Endothelial cell of umbilical vein (primary cell): ENCODE results near the gene GATAD2A. TPM values are rescaled to one million over a fixed set of nuclear protein-coding genes. Genes with fewer than 3 reads are reported as not detected.
A peak's percentile ranks its signal among the peaks of the same experiment; 100 is the strongest.

ENCODE experiments used
- BruUV-seq: library from RNA; stranded (reverse); fragments of 400-500 nt; replicated peaks from 2 replicates; lab custom pipeline; 2021; lab: Mats Ljungman, UMichigan
- CTCF ChIA-PET: fragments of 300-600, 350-600 bp; sonication (Branson Sonifier 250); formaldehyde crosslinking; loops from one replicate; lab custom pipeline; 2021; ENCODE audit warnings: antibody characterized with exemption, inconsistent platforms; lab: Charles Lee
- POLR2A ChIA-PET: fragments of 300-600, 350-600 bp; sonication (Branson Sonifier 250); formaldehyde crosslinking; loops from one replicate; lab custom pipeline; 2021; ENCODE audit warnings: antibody characterized with exemption, inconsistent platforms; lab: Charles Lee
- DNase-seq: peaks from one replicate; pipeline ENCODE4 v3.0.0-alpha.2; 2011; ENCODE audit warnings: low read depth, low spot score
- FAIRE-seq: peaks from 2 replicates; lab custom pipeline; 2011; peaks lifted over from hg19 to GRCh38; lab: Jason Lieb, UNC
- H2AFZ ChIP-seq: 2 replicates; pipeline ENCODE4 v1.6.0; 2012; ENCODE audit warnings: low read depth, low read length, control low read depth, inconsistent platforms
- H3K27ac ChIP-seq: 2 replicates; pipeline ENCODE4 v1.5.1; 2011; ENCODE audit warnings: low read depth, mild to moderate bottlenecking, control low read depth, low read length, moderate library complexity; ENCODE audit not compliant: insufficient read depth
- H3K27me3 ChIP-seq, 2 experiments: 2 replicates each; pipeline versions ENCODE4 v1.6.0 to v1.6.1; 2011; ENCODE audit warnings: low read length in 2 of 2, mixed read lengths in 1 of 2; ENCODE audit not compliant: control insufficient read depth in 2 of 2, insufficient read depth in 2 of 2
- H3K36me3 ChIP-seq, 2 experiments: 2 replicates in 1 of 2; 3 replicates in 1 of 2; pipeline ENCODE4 v1.5.1; 2011; ENCODE audit warnings: low read length in 2 of 2, mild to moderate bottlenecking in 1 of 2, moderate library complexity in 1 of 2; ENCODE audit not compliant: control insufficient read depth in 2 of 2, insufficient read depth in 2 of 2; ENCODE audit errors: extremely low read depth in 1 of 2
- H3K4me1 ChIP-seq: 3 replicates; pipeline ENCODE4 v1.5.1; 2011; ENCODE audit warnings: mild to moderate bottlenecking, low read length; ENCODE audit not compliant: control insufficient read depth, insufficient read depth; ENCODE audit errors: extremely low read depth
- H3K4me2 ChIP-seq: 2 replicates; pipeline ENCODE4 v1.6.1; 2011; ENCODE audit warnings: low read length, control low read depth, mixed read lengths; ENCODE audit not compliant: insufficient read depth
- H3K4me3 ChIP-seq, 3 experiments: fragments of 200-600 bp in 1 of 3; sonication (generic), shearing (Covaris generic) in 1 of 3; replicated peaks in 1 of 3; 2 replicates each; pipeline ENCODE4 v1.5.1; 2011 to 2016; ENCODE audit warnings: control low read depth in 3 of 3, low read length in 3 of 3, mild to moderate bottlenecking in 2 of 3, inconsistent platforms in 1 of 3, low read depth in 1 of 3, moderate library complexity in 1 of 3; ENCODE audit not compliant: insufficient read depth in 1 of 3
- H3K79me2 ChIP-seq: 2 replicates; pipeline ENCODE4 v1.6.0; 2012; ENCODE audit warnings: low read length, inconsistent platforms; ENCODE audit not compliant: control insufficient read depth, insufficient read depth
- H3K9ac ChIP-seq: replicated peaks from 2 replicates; pipeline ENCODE3; 2011; ENCODE audit warnings: low read length, control low read depth; ENCODE audit not compliant: insufficient read depth; ENCODE audit errors: extremely low read depth
- H3K9me1 ChIP-seq: replicated peaks from 3 replicates; pipeline ENCODE4 v1.6.0; 2011; ENCODE audit warnings: mild to moderate bottlenecking, low read length; ENCODE audit not compliant: control insufficient read depth, insufficient read depth; ENCODE audit errors: extremely low read depth
- H3K9me3 ChIP-seq: replicated peaks from 2 replicates; pipeline ENCODE4 v1.5.1; 2012; ENCODE audit warnings: low read length, inconsistent platforms; ENCODE audit not compliant: control insufficient read depth, insufficient read depth
- H4K20me1 ChIP-seq: replicated peaks from 2 replicates; pipeline ENCODE3; 2011; ENCODE audit warnings: mild to moderate bottlenecking, low read length; ENCODE audit not compliant: control insufficient read depth, insufficient read depth; ENCODE audit errors: extremely low read depth
- CTCF ChIP-seq, 2 donors: IDR thresholded peaks; 1 replicate in 1 of 2; 2 replicates in 1 of 2; pipeline ENCODE4 v1.5.1; 2011; ENCODE audit warnings: low read length in 2 of 2, mild to moderate bottlenecking in 2 of 2, moderate library complexity in 2 of 2, control low read depth in 1 of 2, inconsistent platforms in 1 of 2, low read depth in 1 of 2; ENCODE audit not compliant: insufficient read depth in 1 of 2; ENCODE audit errors: extremely low read depth in 1 of 2
- FOS ChIP-seq: IDR thresholded peaks from 2 replicates; pipeline ENCODE4 v1.6.1; 2011; ENCODE audit warnings: mild to moderate bottlenecking, low read length, moderate library complexity, borderline replicate concordance; ENCODE audit not compliant: insufficient read depth
- POLR2A ChIP-seq: IDR thresholded peaks from 2 replicates; pipeline ENCODE4 v1.6.1; 2012; ENCODE audit warnings: low read depth, mild to moderate bottlenecking, control low read depth, low read length
- POLR2AphosphoS5 ChIP-seq: IDR thresholded peaks from 2 replicates; pipeline ENCODE4 v1.6.1; 2012; ENCODE audit warnings: low read depth, mild to moderate bottlenecking, control low read depth, low read length, moderate library complexity; ENCODE audit not compliant: insufficient read depth
- dilution Hi-C: fragments of 300-500 bp; cut with MboI; formaldehyde crosslinking; loops from one replicate; pipeline ENCODE4 v1.15.0; 2019; ENCODE audit warnings: low sequenced_read_pairs; ENCODE audit not compliant: extremely low pct_ligation_motif_present
- intact Hi-C: fragments of 100-400 bp; cut with micrococcal nuclease; formaldehyde crosslinking; loops from one replicate; pipeline ENCODE4 v1.10.0; 2022
- polyA plus RNA-seq, 4 experiments: library from polyadenylated mRNA; depleted of rRNA in 3 of 4; stranded (reverse) in 3 of 4; unstranded in 1 of 4; fragments of >200 nt; gene quantifications; 2 replicates each; pipeline versions ENCODE4 v1.2.1 to v1.2.3, GENCODE V29; 2011 to 2012; ENCODE audit warnings: missing spikeins in 1 of 4
- total RNA-seq: library from RNA; stranded (reverse); gene quantifications from 2 replicates; pipeline ENCODE4 v1.2.3, GENCODE V29; 2021

GATAD2A gene
- total and polyA plus RNA-seq, 2 donors (not counting 3 experiments of a cell fraction or from before 2014, with no cell fraction given): 27.3 to 134 TPM

GRCh38 chr19:19385131-19385895 is 20.2 kb upstream of the GATAD2A start:
- intact Hi-C loops: loop anchor here (1.0 to 5.0 kb wide), 6 partner anchors 12 to 193 kb away; partner anchors contain the start of genes BORCS8, GATAD2A and RFXANK

More at GRCh38 chr19:19385131-19385895, 20.2 kb upstream of the GATAD2A start:
- Histone ChIP-seq H3K79me2 (peaks cover 34% of the 10 kb centered on the region), H3K36me3 (no peaks in the 10 kb centered on the region), H3K27ac (peak overlapping the region; percentile 92), H3K27me3 (no peaks in the 10 kb centered on the region), H3K9me3 (no peaks in the 10 kb centered on the region), H2AFZ (peak overlapping the region; percentile 68), H3K4me3 (peak overlapping the region; percentile 53 to 89 (median 74)), H3K4me1 (peaks cover 26% of the 10 kb centered on the region), H3K4me2 (peak overlapping the region; percentile 92), H4K20me1 (no peaks in the 10 kb centered on the region), H3K9ac (peak overlapping the region; percentile 96), H3K9me1 (no peaks in the 10 kb centered on the region)
- peak; percentile 100 for DNase-seq
- peak in 1 of 2 donors; percentile 15 for TF ChIP-seq CTCF (IDR thresholded peaks at IDR 0.05; ENCODE audit: extremely low read depth in 1 of 2, insufficient read depth in 1 of 2, low read depth in 1 of 2, low read length in 2 of 2)
- peak; percentile 84 for TF ChIP-seq POLR2A
- no peak for TF ChIP-seq FOS
- peak; percentile 90 for TF ChIP-seq POLR2AphosphoS5
- ChIA-PET POLR2A (interaction anchor here (0.5 to 1.6 kb wide), 5 partner anchors 10 to 99 kb away, joined by 3 to 9 read pairs (median 4); partner anchors contain the start of gene GATAD2A), CTCF (interaction anchor here (0.7 to 1.9 kb wide), 8 partner anchors 12 to 105 kb away, joined by 3 to 17 read pairs (median 6); partner anchors contain the start of gene GATAD2A)
- dilution Hi-C loops: no loop called here
- FAIRE-seq: peak; percentile 99
- BruUV-seq: no TSS peak
